GM19099 (cell line): ENCODE results near the gene PSEN2.

Experiments
- POLR2A ChIP-seq: IDR thresholded peaks from 3 replicates; pipeline ENCODE4 v1.6.1; 2011; ENCODE audit warnings: low read depth; ENCODE audit not compliant: insufficient read length; ENCODE audit errors: extremely low read depth

The PSEN2 gene

DNA sequence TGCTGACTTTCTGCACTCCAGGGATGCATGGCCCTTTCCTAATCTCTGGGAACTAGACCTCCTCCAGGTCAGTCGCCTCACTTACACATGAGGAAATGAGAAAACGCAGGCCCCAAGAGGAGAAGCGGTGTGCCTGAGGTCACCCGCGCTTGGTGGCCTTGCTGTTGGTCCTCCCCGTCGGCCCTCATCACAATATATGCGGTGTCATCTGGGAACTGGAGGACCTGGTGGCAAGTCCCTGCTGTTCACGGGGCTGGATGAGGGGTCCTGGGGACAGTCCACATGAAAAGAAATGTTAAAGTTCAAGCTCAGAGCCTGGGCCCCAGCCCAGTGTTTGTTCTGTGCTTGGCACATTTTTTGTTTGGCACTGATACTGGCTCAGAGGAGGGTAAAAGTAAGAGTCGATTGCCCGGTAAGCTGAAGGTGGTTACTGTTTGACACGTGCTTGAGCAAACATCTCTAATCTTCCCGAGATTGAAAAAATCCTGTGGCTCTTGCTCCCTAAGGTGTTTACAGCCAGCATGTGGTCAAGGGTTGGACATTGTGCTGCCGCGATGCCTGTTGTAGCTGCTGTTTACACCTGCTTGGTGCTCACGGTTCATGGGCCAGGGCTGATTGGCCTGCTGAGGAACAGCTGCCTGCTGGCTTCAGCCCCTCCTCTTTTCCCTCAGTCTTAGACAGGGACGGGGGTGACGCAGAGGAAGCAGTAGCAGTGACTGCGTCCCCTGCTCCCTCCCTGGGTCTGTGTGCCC lies 74.9 kb downstream of the PSEN2 start:
- TF ChIP-seq POLR2A, result no peak
